ENCODE data around the gene RFLNA.

DNA sequence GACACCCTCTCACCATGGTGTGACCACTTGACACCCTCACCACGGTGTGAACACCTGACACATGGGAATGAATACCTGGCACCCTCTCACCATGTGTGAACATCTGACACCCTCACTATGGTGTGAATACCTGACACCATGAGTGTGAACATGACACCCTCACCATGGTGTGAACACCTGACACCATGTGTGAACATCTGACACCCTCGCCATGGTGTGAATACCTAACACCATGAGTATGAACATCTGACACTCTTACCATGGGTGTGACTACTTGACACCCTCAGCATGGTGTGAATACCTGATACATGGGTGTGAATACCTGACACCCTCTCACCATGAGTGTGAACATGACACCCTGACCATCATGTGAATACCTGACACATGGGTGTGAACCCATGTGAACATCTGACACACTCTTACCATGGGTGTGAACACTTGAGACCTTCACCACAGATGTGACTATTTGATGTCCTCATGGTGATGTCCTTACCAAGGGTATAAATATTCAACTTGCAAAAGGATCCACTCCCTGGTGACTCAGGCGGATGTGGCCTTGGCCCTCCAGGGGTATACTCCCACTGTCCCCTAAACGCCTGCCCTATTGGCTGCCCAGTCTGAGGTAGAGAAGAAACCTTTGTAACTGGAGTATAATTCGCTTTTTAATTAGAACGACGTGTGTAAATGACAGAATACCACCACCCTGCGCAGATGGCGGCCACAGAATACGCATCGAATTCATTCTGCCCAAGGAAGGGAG is 29.1 kb downstream of the RFLNA start:
- TF ChIP-seq, protein P1, sequence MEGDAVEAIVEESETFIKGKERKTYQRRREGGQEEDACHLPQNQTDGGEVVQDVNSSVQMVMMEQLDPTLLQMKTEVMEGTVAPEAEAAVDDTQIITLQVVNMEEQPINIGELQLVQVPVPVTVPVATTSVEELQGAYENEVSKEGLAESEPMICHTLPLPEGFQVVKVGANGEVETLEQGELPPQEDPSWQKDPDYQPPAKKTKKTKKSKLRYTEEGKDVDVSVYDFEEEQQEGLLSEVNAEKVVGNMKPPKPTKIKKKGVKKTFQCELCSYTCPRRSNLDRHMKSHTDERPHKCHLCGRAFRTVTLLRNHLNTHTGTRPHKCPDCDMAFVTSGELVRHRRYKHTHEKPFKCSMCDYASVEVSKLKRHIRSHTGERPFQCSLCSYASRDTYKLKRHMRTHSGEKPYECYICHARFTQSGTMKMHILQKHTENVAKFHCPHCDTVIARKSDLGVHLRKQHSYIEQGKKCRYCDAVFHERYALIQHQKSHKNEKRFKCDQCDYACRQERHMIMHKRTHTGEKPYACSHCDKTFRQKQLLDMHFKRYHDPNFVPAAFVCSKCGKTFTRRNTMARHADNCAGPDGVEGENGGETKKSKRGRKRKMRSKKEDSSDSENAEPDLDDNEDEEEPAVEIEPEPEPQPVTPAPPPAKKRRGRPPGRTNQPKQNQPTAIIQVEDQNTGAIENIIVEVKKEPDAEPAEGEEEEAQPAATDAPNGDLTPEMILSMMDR (conservative IDR thresholded peaks at IDR 0.05; ENCODE audit: low read length), result no peak
- TF ChIP-seq EZH2phosphoT487 (IDR thresholded peaks at IDR 0.05; ENCODE audit: borderline replicate concordance, low read depth, low read length), result no peak
